GM23338 (cell line): ENCODE measurements around the gene SLC25A17. TPM values are rescaled to one million over a fixed set of nuclear protein-coding genes. Genes with fewer than 3 reads are reported as not detected.

Experiments used
- CREB1 ChIP-seq: fragments of 250-450 bp; sonication (Bioruptor Pico); IDR thresholded peaks from 2 replicates; pipeline ENCODE4 v1.5.0; 2020; ENCODE audit warnings: low read depth, mild to moderate bottlenecking, moderate library complexity
- EZH2phosphoT487 ChIP-seq: fragments of 200-600 bp; sonication (generic); IDR thresholded peaks from one replicate; pipeline ENCODE4 v1.8.1; 2018; ENCODE audit warnings: antibody characterized with exemption; ENCODE audit not compliant: unreplicated experiment
- STAT1 ChIP-seq: IDR thresholded peaks from one replicate; pipeline ENCODE4 v1.6.1; 2016; ENCODE audit warnings: antibody characterized with exemption; ENCODE audit not compliant: unreplicated experiment
- ZNF114 ChIP-seq: fragments of 250-450 bp; sonication (Bioruptor Pico); IDR thresholded peaks from 2 replicates; pipeline ENCODE4 v1.5.0; 2020; ENCODE audit warnings: mild to moderate bottlenecking, moderate library complexity
- ZNF331 ChIP-seq: fragments of 250-450 bp; sonication (Bioruptor Pico); IDR thresholded peaks from 2 replicates; pipeline ENCODE4 v1.5.0; 2020; ENCODE audit warnings: low read depth, mild to moderate bottlenecking, moderate library complexity
- polyA plus RNA-seq: library from polyadenylated mRNA; unstranded; fragments of >200 nt; fragmentation: Nextera tagmentation; extraction: Ambion mirVana; gene quantifications from 2 replicates; pipeline ENCODE4 v1.2.1, GENCODE V29; 2016
- total RNA-seq: library from RNA; depleted of rRNA; stranded (reverse); fragments of >200 nt; shearing (Covaris generic); gene quantifications from 2 replicates; pipeline ENCODE4 v1.2.3, GENCODE V29; 2014
- TF ChIP-seq, protein P1 (sequence below): fragments of 250-450 bp; sonication (Bioruptor Pico); IDR thresholded peaks from 2 replicates; pipeline ENCODE4 v1.5.0; 2020; ENCODE audit warnings: mild to moderate bottlenecking, moderate library complexity
- TF ChIP-seq, protein P2 (sequence below): IDR thresholded peaks from 2 replicates; pipeline ENCODE4 v1.6.1; 2016; ENCODE audit warnings: antibody characterized with exemption
- TF ChIP-seq, protein P3 (sequence below): IDR thresholded peaks from one replicate; pipeline ENCODE4 v1.6.1; 2018; ENCODE audit warnings: antibody characterized with exemption; ENCODE audit not compliant: unreplicated experiment

SLC25A17 gene
- total and polyA plus RNA-seq, 2 experiments from 2014 or later, result 35.4 to 43.6 TPM

DNA sequence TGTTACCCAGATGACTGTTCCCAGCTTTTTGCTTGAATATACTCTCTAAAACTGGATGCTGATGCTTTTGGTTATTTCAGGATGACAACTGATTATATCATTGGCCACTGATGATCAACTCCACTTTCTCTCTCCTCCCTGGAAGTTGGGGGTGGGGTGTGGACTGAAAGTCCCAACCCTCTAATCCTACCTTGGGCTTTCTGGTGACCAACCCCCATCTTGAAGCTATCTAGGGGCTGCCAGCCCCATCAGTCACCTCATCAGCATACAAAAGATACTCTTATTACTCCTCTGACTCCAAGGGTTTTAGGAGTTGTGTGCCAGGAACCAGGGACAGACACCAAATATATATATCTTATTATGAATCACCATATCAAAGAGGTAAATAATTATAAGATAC, 69.3 kb downstream of the SLC25A17 start (continued):
- TF ChIP-seq, protein P1, sequence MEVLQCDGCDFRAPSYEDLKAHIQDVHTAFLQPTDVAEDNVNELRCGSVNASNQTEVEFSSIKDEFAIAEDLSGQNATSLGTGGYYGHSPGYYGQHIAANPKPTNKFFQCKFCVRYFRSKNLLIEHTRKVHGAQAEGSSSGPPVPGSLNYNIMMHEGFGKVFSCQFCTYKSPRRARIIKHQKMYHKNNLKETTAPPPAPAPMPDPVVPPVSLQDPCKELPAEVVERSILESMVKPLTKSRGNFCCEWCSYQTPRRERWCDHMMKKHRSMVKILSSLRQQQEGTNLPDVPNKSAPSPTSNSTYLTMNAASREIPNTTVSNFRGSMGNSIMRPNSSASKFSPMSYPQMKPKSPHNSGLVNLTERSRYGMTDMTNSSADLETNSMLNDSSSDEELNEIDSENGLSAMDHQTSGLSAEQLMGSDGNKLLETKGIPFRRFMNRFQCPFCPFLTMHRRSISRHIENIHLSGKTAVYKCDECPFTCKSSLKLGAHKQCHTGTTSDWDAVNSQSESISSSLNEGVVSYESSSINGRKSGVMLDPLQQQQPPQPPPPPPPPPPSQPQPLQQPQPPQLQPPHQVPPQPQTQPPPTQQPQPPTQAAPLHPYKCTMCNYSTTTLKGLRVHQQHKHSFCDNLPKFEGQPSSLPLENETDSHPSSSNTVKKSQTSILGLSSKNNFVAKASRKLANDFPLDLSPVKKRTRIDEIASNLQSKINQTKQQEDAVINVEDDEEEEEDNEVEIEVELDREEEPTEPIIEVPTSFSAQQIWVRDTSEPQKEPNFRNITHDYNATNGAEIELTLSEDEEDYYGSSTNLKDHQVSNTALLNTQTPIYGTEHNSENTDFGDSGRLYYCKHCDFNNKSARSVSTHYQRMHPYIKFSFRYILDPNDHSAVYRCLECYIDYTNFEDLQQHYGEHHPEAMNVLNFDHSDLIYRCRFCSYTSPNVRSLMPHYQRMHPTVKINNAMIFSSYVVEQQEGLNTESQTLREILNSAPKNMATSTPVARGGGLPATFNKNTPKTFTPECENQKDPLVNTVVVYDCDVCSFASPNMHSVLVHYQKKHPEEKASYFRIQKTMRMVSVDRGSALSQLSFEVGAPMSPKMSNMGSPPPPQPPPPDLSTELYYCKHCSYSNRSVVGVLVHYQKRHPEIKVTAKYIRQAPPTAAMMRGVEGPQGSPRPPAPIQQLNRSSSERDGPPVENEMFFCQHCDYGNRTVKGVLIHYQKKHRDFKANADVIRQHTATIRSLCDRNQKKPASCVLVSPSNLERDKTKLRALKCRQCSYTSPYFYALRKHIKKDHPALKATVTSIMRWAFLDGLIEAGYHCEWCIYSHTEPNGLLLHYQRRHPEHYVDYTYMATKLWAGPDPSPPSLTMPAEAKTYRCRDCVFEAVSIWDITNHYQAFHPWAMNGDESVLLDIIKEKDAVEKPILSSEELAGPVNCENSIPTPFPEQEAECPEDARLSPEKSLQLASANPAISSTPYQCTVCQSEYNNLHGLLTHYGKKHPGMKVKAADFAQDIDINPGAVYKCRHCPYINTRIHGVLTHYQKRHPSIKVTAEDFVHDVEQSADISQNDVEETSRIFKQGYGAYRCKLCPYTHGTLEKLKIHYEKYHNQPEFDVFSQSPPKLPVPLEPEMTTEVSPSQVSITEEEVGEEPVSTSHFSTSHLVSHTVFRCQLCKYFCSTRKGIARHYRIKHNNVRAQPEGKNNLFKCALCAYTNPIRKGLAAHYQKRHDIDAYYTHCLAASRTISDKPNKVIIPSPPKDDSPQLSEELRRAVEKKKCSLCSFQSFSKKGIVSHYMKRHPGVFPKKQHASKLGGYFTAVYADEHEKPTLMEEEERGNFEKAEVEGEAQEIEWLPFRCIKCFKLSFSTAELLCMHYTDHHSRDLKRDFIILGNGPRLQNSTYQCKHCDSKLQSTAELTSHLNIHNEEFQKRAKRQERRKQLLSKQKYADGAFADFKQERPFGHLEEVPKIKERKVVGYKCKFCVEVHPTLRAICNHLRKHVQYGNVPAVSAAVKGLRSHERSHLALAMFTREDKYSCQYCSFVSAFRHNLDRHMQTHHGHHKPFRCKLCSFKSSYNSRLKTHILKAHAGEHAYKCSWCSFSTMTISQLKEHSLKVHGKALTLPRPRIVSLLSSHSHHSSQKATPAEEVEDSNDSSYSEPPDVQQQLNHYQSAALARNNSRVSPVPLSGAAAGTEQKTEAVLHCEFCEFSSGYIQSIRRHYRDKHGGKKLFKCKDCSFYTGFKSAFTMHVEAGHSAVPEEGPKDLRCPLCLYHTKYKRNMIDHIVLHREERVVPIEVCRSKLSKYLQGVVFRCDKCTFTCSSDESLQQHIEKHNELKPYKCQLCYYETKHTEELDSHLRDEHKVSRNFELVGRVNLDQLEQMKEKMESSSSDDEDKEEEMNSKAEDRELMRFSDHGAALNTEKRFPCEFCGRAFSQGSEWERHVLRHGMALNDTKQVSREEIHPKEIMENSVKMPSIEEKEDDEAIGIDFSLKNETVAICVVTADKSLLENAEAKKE (CRISPR knock-in tag), result no peak
- TF ChIP-seq, protein P2, sequence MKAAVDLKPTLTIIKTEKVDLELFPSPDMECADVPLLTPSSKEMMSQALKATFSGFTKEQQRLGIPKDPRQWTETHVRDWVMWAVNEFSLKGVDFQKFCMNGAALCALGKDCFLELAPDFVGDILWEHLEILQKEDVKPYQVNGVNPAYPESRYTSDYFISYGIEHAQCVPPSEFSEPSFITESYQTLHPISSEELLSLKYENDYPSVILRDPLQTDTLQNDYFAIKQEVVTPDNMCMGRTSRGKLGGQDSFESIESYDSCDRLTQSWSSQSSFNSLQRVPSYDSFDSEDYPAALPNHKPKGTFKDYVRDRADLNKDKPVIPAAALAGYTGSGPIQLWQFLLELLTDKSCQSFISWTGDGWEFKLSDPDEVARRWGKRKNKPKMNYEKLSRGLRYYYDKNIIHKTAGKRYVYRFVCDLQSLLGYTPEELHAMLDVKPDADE, result no peak
- no peak for TF ChIP-seq CREB1
- TF ChIP-seq ZNF114 (CRISPR knock-in tag), result no peak
- TF ChIP-seq, protein P3, sequence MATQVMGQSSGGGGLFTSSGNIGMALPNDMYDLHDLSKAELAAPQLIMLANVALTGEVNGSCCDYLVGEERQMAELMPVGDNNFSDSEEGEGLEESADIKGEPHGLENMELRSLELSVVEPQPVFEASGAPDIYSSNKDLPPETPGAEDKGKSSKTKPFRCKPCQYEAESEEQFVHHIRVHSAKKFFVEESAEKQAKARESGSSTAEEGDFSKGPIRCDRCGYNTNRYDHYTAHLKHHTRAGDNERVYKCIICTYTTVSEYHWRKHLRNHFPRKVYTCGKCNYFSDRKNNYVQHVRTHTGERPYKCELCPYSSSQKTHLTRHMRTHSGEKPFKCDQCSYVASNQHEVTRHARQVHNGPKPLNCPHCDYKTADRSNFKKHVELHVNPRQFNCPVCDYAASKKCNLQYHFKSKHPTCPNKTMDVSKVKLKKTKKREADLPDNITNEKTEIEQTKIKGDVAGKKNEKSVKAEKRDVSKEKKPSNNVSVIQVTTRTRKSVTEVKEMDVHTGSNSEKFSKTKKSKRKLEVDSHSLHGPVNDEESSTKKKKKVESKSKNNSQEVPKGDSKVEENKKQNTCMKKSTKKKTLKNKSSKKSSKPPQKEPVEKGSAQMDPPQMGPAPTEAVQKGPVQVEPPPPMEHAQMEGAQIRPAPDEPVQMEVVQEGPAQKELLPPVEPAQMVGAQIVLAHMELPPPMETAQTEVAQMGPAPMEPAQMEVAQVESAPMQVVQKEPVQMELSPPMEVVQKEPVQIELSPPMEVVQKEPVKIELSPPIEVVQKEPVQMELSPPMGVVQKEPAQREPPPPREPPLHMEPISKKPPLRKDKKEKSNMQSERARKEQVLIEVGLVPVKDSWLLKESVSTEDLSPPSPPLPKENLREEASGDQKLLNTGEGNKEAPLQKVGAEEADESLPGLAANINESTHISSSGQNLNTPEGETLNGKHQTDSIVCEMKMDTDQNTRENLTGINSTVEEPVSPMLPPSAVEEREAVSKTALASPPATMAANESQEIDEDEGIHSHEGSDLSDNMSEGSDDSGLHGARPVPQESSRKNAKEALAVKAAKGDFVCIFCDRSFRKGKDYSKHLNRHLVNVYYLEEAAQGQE, result no peak
- no peak for TF ChIP-seq EZH2phosphoT487
- TF ChIP-seq ZNF331, result no peak
- no peak for TF ChIP-seq STAT1
